ENCODE results near the gene CPO.

CPO gene

GRCh38 chr2:206955253-206955652 is 15.9 kb downstream of the CPO start:
- no peak for TF ChIP-seq CTCF (IDR thresholded peaks at IDR 0.05; ENCODE audit: low read length, missing control alignments)
- DNase-seq (ENCODE audit: low read depth), result no peak
- no peak overlapping the region for H3K4me3 ChIP-seq (replicated peaks; ENCODE audit: low read depth, low read length)

GRCh38 chr2:206958261-206958660 is 18.9 kb downstream of the CPO start:
- H3K4me3 ChIP-seq (replicated peaks; ENCODE audit: low read depth, low read length), result no peak overlapping the region
- no peak for DNase-seq (ENCODE audit: low read depth)
- TF ChIP-seq CTCF (IDR thresholded peaks at IDR 0.05; ENCODE audit: low read length, missing control alignments), result no peak

- no peak for TF ChIP-seq CTCF (IDR thresholded peaks at IDR 0.05; ENCODE audit: low read length, missing control alignments)
- no peak overlapping the region for H3K4me3 ChIP-seq (replicated peaks; ENCODE audit: low read depth, low read length)
- no peak for DNase-seq (ENCODE audit: low read depth)
Measured at GRCh38 chr2:206962966-206963365, 23.6 kb downstream of the CPO start.

GRCh38 chr2:206968134-206969086 is 29.1 kb downstream of the CPO start:
- no peak overlapping the region for H3K4me3 ChIP-seq (replicated peaks; ENCODE audit: low read depth, low read length)
- TF ChIP-seq CTCF (IDR thresholded peaks at IDR 0.05; ENCODE audit: low read length, missing control alignments), result no peak
- DNase-seq (ENCODE audit: low read depth), result no peak

- DNase-seq (ENCODE audit: low read depth), result no peak
- H3K4me3 ChIP-seq (replicated peaks; ENCODE audit: low read depth, low read length), result no peak overlapping the region
- TF ChIP-seq CTCF (IDR thresholded peaks at IDR 0.05; ENCODE audit: low read length, missing control alignments), result no peak
Measured at GRCh38 chr2:206969192-206969591, 29.9 kb downstream of the CPO start.

GRCh38 chr2:206970589-206971360 is 31.5 kb downstream of the CPO start:
- H3K4me3 ChIP-seq (replicated peaks; ENCODE audit: low read depth, low read length), result no peak overlapping the region
- TF ChIP-seq CTCF (IDR thresholded peaks at IDR 0.05; ENCODE audit: low read length, missing control alignments), result no peak
- no peak for DNase-seq (ENCODE audit: low read depth)

Data from fibroblast of pulmonary artery (primary cell).